Ovary (tissue), 9 donors: ENCODE results near the gene SIGLEC5. TPM values are rescaled to one million over a fixed set of nuclear protein-coding genes. Genes with fewer than 3 reads are reported as not detected.

Source experiments
- DNase-seq, 5 donors: peaks; one replicate each; pipeline ENCODE4 v3.0.0-alpha.2; 2019 to 2020
- H3K27ac ChIP-seq, 2 donors: fragments of 200-600 bp; one replicate each; pipeline versions ENCODE4 v1.5.1 to v1.8.0; 2019 to 2022
- H3K27me3 ChIP-seq: fragments of 200-600 bp; one replicate; pipeline ENCODE4 v1.8.0; 2022
- H3K36me3 ChIP-seq: fragments of 200-600 bp; sonication (generic); one replicate; pipeline ENCODE4 v1.5.1; 2019
- H3K4me1 ChIP-seq: one replicate; pipeline ENCODE4 v1.8.1; 2013; ENCODE audit warnings: mild to moderate bottlenecking, moderate library complexity; ENCODE audit not compliant: insufficient read depth
- H3K4me3 ChIP-seq: fragments of 200-600 bp; sonication (generic); one replicate; pipeline ENCODE4 v1.5.1; 2017
- H3K9me3 ChIP-seq, 2 donors: fragments of 200-600 bp in 1 of 2; sonication (generic) in 1 of 2; one replicate each; pipeline versions ENCODE4 v1.5.1 to v1.8.1; 2013 to 2019; ENCODE audit warnings: mild to moderate bottlenecking in 1 of 2, moderate library complexity in 1 of 2
- EP300 ChIP-seq: sonication (generic); formaldehyde crosslinking; IDR thresholded peaks from one replicate; pipeline ENCODE4 v1.6.1; 2017; ENCODE audit warnings: antibody characterized with exemption
- POLR2A ChIP-seq: fragments of 450-650 bp; IDR thresholded peaks from one replicate; pipeline ENCODE4 v1.6.1; 2017; ENCODE audit warnings: antibody characterized with exemption, mild to moderate bottlenecking, moderate library complexity
- WGBS, 3 donors: extraction: QIAGEN DNeasy Blood & Tissue Kit in 1 of 3; methylation state at CpG; one replicate each; pipeline versions ENCODE4 v1.1.5 to v1.1.7; 2013 to 2017; 5-methylcytosine and 5-hydroxymethylcytosine counted together
- intact Hi-C, 4 donors: fragments of 100-400 bp; cut with DNase I; formaldehyde crosslinking; loops; one replicate each; pipeline versions ENCODE4 v1.11.0 to v1.15.1; 2022 to 2023
- polyA plus RNA-seq, 2 donors: library from polyadenylated mRNA; stranded (reverse); fragments of 200-250 nt in 1 of 2; fragments of 350-450 nt in 1 of 2; fragmentation: Illumina TruSeq in 1 of 2; extraction: RNeasy Lipid Tissue Mini Kit (QIAGEN cat#74804) in 1 of 2; gene quantifications; one replicate each; pipeline ENCODE4 v1.2.3, GENCODE V29; 2013 to 2014
- total RNA-seq, 7 donors: library from RNA; depleted of rRNA in 2 of 7; stranded (reverse); fragments of >200 nt in 2 of 7; fragmentation: NEBNext Ultra II Directional in 3 of 7; extraction: Animal tissue kit (Norgen Biotek cat#: 25700) in 3 of 7; gene quantifications; one replicate each; pipeline versions ENCODE4 v1.1.0 to v1.2.4, GENCODE V29; 2016 to 2023
- TF ChIP-seq, protein P1 (sequence below), 3 donors: fragments of 450-650 bp in 2 of 3; fragments of 200-600 bp in 1 of 3; IDR thresholded peaks; one replicate each; pipeline versions ENCODE4 v1.5.1 to v1.8.0; 2016 to 2022; ENCODE audit warnings: antibody characterized with exemption in 3 of 3, mild to moderate bottlenecking in 1 of 3
- donor health status: DM: no; HTN: no; CAD: no; lungs with moderate emphysema.
- donor health status: DM: no; HTN: no; CAD: no.
- donor health status: Bipolar disorder and iron deficiency.
- donor health status: DM: yes; HTN: yes; CAD: no.
- donor health status: DM: no; HTN: no; CAD: no.
- donor health status: DM: yes; HTN: yes; CAD: no.

The SIGLEC5 gene
- total and polyA plus RNA-seq, 9 donors: 0.13 to 0.69 (median 0.45) TPM; not detected in 4

DNA sequence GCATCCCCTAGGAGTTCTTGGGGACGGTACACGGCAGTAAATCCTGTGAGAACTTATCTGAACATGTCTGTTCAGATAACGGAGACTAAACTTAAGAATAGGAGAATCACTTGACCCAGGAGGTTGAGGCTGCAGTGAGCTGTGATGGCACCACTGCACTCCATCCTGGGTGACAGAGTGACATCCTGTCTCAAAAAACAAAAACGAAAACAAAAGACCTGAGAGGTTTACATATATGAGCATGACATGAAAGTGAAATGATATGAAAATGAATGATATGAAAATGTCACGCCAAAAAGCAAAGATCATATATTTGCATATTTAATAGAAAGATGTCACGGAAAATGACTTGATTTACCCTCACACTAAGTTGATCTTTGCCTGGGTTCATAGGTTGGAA is 53.4 kb downstream of the SIGLEC5 start:
- no peak for DNase-seq
- TF ChIP-seq, protein P1, sequence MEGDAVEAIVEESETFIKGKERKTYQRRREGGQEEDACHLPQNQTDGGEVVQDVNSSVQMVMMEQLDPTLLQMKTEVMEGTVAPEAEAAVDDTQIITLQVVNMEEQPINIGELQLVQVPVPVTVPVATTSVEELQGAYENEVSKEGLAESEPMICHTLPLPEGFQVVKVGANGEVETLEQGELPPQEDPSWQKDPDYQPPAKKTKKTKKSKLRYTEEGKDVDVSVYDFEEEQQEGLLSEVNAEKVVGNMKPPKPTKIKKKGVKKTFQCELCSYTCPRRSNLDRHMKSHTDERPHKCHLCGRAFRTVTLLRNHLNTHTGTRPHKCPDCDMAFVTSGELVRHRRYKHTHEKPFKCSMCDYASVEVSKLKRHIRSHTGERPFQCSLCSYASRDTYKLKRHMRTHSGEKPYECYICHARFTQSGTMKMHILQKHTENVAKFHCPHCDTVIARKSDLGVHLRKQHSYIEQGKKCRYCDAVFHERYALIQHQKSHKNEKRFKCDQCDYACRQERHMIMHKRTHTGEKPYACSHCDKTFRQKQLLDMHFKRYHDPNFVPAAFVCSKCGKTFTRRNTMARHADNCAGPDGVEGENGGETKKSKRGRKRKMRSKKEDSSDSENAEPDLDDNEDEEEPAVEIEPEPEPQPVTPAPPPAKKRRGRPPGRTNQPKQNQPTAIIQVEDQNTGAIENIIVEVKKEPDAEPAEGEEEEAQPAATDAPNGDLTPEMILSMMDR (IDR thresholded peaks at IDR 0.05): no peak
- TF ChIP-seq EP300 (no peak), POLR2A (no peak)
- H3K27ac ChIP-seq: no peak overlapping the region
- H3K36me3 ChIP-seq: no peaks in the 10 kb centered on the region
- H3K4me1 ChIP-seq: peaks cover 4% of the 10 kb centered on the region
- no peaks in the 10 kb centered on the region for H3K27me3 ChIP-seq
- H3K4me3 ChIP-seq: no peak overlapping the region
- 90 to 94% (median 92%) methylated on average over 6 of the region's 6 CpGs for WGBS, 3 donors
- intact Hi-C loops: no loop called here
- no peaks in the 10 kb centered on the region for H3K9me3 ChIP-seq

DNA sequence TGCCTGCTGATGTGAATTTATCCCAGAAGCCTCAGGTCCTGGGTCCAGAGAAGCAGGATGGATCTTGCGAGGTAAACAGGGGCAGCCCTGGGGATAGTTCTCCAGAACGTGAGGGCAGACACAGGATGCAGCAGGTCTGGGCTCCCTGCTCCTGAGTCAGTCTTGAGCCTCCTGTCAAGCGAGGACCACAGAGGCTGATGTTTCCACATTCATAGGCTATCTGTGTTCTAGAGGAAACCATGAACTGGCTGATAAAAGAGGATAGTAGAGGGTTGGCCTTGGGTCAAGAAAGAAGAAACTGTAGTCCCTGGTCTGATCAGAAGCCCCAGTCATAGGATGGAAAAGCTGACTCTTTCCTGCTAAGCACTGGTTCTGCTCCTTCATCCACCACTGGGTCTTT is 56.9 kb downstream of the SIGLEC5 start:
- WGBS, 3 donors: 90 to 93% (median 92%) methylated on average over 3 of the region's 3 CpGs
- TF ChIP-seq EP300 (no peak), POLR2A (no peak)
- TF ChIP-seq, protein P1 (IDR thresholded peaks at IDR 0.05): no peak
- no peak for DNase-seq
- no peaks in the 10 kb centered on the region for H3K27me3 ChIP-seq
- no peak overlapping the region for H3K4me3 ChIP-seq
- peaks cover 5% of the 10 kb centered on the region for H3K4me1 ChIP-seq
- H3K9me3 ChIP-seq: no peaks in the 10 kb centered on the region
- no peak overlapping the region for H3K27ac ChIP-seq
- no peaks in the 10 kb centered on the region for H3K36me3 ChIP-seq
- intact Hi-C loops: no loop called here

DNA sequence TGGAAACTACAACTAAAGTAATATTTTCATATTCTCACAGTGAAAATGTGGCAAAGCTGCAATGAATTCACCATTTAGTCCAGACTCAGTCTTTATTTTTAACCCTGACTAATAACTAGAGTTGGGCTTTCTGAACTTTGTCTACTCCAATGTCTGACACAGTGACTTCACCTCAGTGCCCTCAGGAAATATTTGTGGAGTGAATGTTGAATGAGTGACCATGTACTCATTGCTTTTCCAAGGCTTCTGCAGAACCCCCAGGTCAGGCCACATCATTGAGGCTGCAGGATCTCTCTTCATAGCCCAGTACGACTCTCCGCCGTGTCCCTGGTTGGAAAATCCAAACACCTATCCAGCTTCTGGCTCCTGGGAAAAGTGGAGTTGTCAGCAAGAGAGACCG is 57.3 kb downstream of the SIGLEC5 start:
- H3K36me3 ChIP-seq: no peaks in the 10 kb centered on the region
- 85 to 98% (median 95%) methylated on average over 4 of the region's 4 CpGs for WGBS, 3 donors
- TF ChIP-seq EP300 (no peak), POLR2A (no peak)
- no peak for DNase-seq
- intact Hi-C loops: no loop called here
- H3K4me3 ChIP-seq: no peak overlapping the region
- H3K27ac ChIP-seq: no peak overlapping the region
- H3K27me3 ChIP-seq: no peaks in the 10 kb centered on the region
- H3K4me1 ChIP-seq: peaks cover 5% of the 10 kb centered on the region
- H3K9me3 ChIP-seq: no peaks in the 10 kb centered on the region

DNA sequence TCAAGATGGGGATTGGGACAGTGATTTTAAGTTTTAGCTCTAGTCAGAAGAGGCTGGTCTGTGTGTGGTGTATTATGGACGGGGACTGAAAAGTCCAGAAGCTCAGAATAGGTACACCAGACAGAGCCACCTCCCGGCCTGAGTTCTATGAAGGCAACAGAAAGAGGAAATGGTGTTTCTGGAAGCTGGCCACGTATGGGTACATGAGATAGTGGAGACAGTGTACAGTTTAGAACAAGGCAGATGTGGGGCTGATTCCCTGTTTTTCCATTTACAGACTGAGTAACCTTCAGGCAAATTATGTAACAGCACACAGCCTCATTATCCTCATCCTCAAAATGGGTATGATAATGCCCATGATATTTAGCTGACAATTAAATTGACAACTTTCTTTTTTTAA is 57.8 kb downstream of the SIGLEC5 start:
- intact Hi-C loops: no loop called here
- H3K4me3 ChIP-seq: no peak overlapping the region
- 60 to 76% (median 71%) methylated on average over 3 of the region's 3 CpGs for WGBS, 3 donors

DNA sequence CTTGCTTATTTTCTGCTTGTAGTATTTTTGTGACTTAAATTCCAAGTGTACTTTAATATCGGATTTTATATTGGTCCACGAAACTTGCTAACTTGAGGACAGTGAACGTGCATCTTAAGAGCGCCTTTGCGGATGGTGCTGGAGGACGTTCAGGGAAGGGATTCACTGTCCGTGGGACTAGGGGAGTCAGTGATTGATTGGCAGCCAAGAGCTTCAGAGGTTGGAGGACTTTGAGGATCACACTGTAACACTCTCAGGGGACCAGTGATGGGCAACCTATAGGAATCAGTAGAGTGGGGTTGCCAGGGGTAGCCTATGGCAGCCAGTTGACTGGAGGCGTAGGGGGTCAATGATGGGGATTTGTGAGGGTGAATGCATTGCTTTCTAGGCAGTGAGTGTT is 58.6 kb downstream of the SIGLEC5 start:
- no peak for DNase-seq

More for the DNA sequence above, 57.8 kb downstream of the SIGLEC5 start:
- peaks cover 5% of the 10 kb centered on the region for H3K4me1 ChIP-seq
- H3K9me3 ChIP-seq: no peaks in the 10 kb centered on the region
- no peaks in the 10 kb centered on the region for H3K27me3 ChIP-seq
- TF ChIP-seq POLR2A (no peak), EP300 (no peak)
- TF ChIP-seq, protein P1 (IDR thresholded peaks at IDR 0.05): no peak
- no peaks in the 10 kb centered on the region for H3K36me3 ChIP-seq
- H3K27ac ChIP-seq: no peak overlapping the region
- DNase-seq: no peak

More for the DNA sequence above, 58.6 kb downstream of the SIGLEC5 start:
- H3K27me3 ChIP-seq: no peaks in the 10 kb centered on the region
- no peaks in the 10 kb centered on the region for H3K9me3 ChIP-seq
- intact Hi-C loops: no loop called here
- H3K4me3 ChIP-seq: peak overlapping the region; percentile 64
- H3K27ac ChIP-seq: no peak overlapping the region
- no peaks in the 10 kb centered on the region for H3K36me3 ChIP-seq
- WGBS, 3 donors: 3 to 6% (median 3%) methylated on average over 8 of the region's 8 CpGs
- H3K4me1 ChIP-seq: peaks cover 5% of the 10 kb centered on the region
- TF ChIP-seq EP300: no peak
- no peak for TF ChIP-seq POLR2A
- TF ChIP-seq, protein P1 (IDR thresholded peaks at IDR 0.05): no peak
